Right lobe of liver (tissue), 6 donors: ENCODE data around the gene APBA3. TPM values are rescaled to one million over a fixed set of nuclear protein-coding genes. Genes with fewer than 3 reads are reported as not detected.

Source experiments
- ATAC-seq, 4 donors: fragments of 200-7000 bp; cut with Tn5 transposase; one replicate each; pipeline ENCODE4 v1.9.1; 2020; ENCODE audit warnings: mild to moderate bottlenecking in 4 of 4, moderate library complexity in 4 of 4
- DNase-seq, 3 donors: peaks; one replicate each; pipeline ENCODE4 v3.0.0-alpha.2; 2020
- H3K27ac ChIP-seq, 3 donors: fragments of 200-600 bp; one replicate each; pipeline ENCODE4 v1.8.0; 2022
- H3K27me3 ChIP-seq, 2 donors: fragments of 200-600 bp; one replicate each; pipeline ENCODE4 v1.8.0; 2022
- H3K36me3 ChIP-seq, 4 donors: fragments of 200-600 bp; sonication (generic) in 1 of 4; one replicate each; pipeline versions ENCODE4 v1.5.1 to v1.8.0; 2017 to 2022; ENCODE audit warnings: control low read depth in 1 of 4
- H3K4me1 ChIP-seq, 4 donors: fragments of 200-600 bp; sonication (generic) in 1 of 4; one replicate each; pipeline versions ENCODE4 v1.5.1 to v1.8.0; 2017 to 2022; ENCODE audit warnings: control low read depth in 1 of 4
- H3K4me3 ChIP-seq, 3 donors: fragments of 200-600 bp; one replicate each; pipeline ENCODE4 v1.8.0; 2022
- H3K9me3 ChIP-seq, 4 donors: fragments of 200-600 bp; sonication (generic) in 1 of 4; one replicate each; pipeline versions ENCODE4 v1.5.1 to v1.8.0; 2017 to 2022; ENCODE audit warnings: control low read depth in 1 of 4
- POLR2A ChIP-seq: fragments of 450-650 bp; IDR thresholded peaks from one replicate; pipeline ENCODE4 v1.6.1; 2017; ENCODE audit warnings: antibody characterized with exemption, mild to moderate bottlenecking
- WGBS: methylation state at CpG from one replicate; pipeline ENCODE4 v1.1.6; 2018; ENCODE audit warnings: low coverage, low lambda C conversion rate; ENCODE audit not compliant: insufficient coverage; ENCODE audit errors: missing lambda C conversion rate; 5-methylcytosine and 5-hydroxymethylcytosine counted together
- intact Hi-C, 2 donors: fragments of 100-400 bp; cut with DNase I; formaldehyde crosslinking; loops; one replicate each; pipeline versions ENCODE4 v1.11.2 to v1.14.1; 2022
- total RNA-seq, 6 experiments: library from RNA; depleted of rRNA in 2 of 6; stranded (reverse); fragments of >200 nt in 2 of 6; fragmentation: NEBNext Ultra II Directional in 3 of 6; extraction: Animal tissue kit (Norgen Biotek cat#: 25700) in 3 of 6; gene quantifications; one replicate each; pipeline versions ENCODE4 v1.1.0 to v1.2.4, GENCODE V29; 2016 to 2023
- TF ChIP-seq, protein P1 (sequence below), 4 donors: fragments of 200-600 bp in 3 of 4; fragments of 450-650 bp in 1 of 4; IDR thresholded peaks; one replicate each; pipeline versions ENCODE4 v1.5.1 to v1.8.0; 2016 to 2022; ENCODE audit warnings: antibody characterized with exemption in 4 of 4, mild to moderate bottlenecking in 2 of 4
- donor health status: DM: no; HTN: yes; CAD: no.
- donor health status: DM: no; HTN: no; CAD: no.
- donor health status: DM: no; HTN: no; CAD: no.
- donor health status: DM: no; HTN: yes; CAD: no.
- donor health status: DM: no; HTN: yes; CAD: no.

Gene APBA3
- total RNA-seq, 6 experiments from 2014 or later: 10.1 to 24.1 (median 12.6) TPM

DNA sequence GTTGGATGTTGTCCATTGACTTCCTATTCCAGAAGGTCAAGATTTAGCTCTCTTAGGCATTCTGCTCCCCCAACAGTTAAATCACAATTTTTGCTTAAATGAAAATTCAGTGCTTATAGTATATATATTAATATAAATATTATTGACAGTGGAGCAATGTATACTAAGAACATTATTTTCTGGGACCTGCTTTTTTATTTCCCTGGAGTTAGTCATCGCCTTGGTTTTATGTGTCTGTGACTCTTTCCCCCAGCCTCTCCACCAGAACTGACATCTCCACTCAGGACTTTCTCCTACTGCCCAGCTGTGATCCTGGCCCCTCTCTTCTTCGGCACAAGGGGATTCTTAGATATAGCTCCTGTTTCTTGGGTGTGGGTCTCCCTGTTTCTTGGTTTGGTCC, 34.9 kb upstream of the APBA3 start:
- Histone ChIP-seq H3K9me3 (no peaks in the 10 kb centered on the region), H3K4me1 (no peaks in the 10 kb centered on the region), H3K27me3 (no peaks in the 10 kb centered on the region), H3K27ac (no peak overlapping the region), H3K4me3 (no peak overlapping the region), H3K36me3 (no peaks in the 10 kb centered on the region)
- intact Hi-C loops: no loop called here
- no peak for ATAC-seq
- no peak for DNase-seq
- WGBS: 73% methylated on average over 1 of the region's 2 CpGs
- TF ChIP-seq, protein P1, sequence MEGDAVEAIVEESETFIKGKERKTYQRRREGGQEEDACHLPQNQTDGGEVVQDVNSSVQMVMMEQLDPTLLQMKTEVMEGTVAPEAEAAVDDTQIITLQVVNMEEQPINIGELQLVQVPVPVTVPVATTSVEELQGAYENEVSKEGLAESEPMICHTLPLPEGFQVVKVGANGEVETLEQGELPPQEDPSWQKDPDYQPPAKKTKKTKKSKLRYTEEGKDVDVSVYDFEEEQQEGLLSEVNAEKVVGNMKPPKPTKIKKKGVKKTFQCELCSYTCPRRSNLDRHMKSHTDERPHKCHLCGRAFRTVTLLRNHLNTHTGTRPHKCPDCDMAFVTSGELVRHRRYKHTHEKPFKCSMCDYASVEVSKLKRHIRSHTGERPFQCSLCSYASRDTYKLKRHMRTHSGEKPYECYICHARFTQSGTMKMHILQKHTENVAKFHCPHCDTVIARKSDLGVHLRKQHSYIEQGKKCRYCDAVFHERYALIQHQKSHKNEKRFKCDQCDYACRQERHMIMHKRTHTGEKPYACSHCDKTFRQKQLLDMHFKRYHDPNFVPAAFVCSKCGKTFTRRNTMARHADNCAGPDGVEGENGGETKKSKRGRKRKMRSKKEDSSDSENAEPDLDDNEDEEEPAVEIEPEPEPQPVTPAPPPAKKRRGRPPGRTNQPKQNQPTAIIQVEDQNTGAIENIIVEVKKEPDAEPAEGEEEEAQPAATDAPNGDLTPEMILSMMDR (IDR thresholded peaks at IDR 0.05): no peak
- no peak for TF ChIP-seq POLR2A

DNA sequence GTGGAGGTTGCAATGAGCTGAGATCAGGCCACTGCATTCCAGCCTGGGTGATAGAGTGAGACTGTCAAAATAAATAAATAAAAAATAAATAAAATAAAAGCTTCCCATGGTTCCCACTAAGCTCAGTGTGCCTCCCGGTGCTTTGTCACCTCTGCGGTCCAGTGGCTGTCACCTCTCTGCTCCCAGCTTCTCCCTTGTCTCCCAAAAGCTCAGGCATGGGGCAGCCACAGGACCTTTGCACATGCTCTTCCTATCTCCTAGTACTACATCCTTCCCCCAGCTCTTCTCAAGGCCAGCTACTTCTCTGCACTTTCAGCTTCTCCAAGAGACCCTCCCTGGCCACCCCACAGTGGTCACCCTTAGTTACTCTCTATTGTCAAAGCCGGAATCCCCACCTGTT, 32.3 kb upstream of the APBA3 start:
- Histone ChIP-seq H3K9me3 (no peaks in the 10 kb centered on the region), H3K27me3 (no peaks in the 10 kb centered on the region), H3K36me3 (no peaks in the 10 kb centered on the region), H3K4me3 (no peak overlapping the region), H3K27ac (no peak overlapping the region), H3K4me1 (no peaks in the 10 kb centered on the region)
- DNase-seq: no peak
- no peak for TF ChIP-seq POLR2A
- TF ChIP-seq, protein P1 (IDR thresholded peaks at IDR 0.05): no peak
- no peak for ATAC-seq
- intact Hi-C loops: no loop called here
- WGBS: 85% methylated on average over 3 of the region's 3 CpGs

DNA sequence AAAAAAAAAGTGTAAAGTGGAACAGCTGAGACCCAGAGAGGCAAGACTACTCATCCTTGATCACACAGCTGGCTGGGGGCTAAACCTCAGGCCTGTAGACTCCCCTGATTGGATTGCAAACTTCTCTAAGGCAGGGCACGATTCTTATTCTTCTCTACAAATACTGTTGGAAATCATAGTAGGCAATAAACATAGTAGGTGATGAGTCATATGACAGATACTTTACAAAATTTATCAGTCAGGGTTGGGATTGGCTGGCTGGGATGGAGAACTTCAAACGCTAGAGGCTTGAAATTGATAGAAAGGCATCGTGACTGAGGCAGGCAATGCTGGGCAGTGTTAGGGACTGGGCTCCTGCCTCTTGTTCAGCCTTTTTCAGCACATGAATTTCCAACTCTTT, 30.6 kb upstream of the APBA3 start:
- ATAC-seq: no peak
- intact Hi-C loops: no loop called here
- no peak for DNase-seq
- Histone ChIP-seq H3K27ac (no peak overlapping the region), H3K27me3 (no peaks in the 10 kb centered on the region), H3K36me3 (no peaks in the 10 kb centered on the region), H3K4me3 (no peak overlapping the region), H3K4me1 (no peaks in the 10 kb centered on the region), H3K9me3 (no peaks in the 10 kb centered on the region)
- 66% methylated on average over 3 of the region's 3 CpGs for WGBS
- no peak for TF ChIP-seq POLR2A
- TF ChIP-seq, protein P1 (IDR thresholded peaks at IDR 0.05): no peak

DNA sequence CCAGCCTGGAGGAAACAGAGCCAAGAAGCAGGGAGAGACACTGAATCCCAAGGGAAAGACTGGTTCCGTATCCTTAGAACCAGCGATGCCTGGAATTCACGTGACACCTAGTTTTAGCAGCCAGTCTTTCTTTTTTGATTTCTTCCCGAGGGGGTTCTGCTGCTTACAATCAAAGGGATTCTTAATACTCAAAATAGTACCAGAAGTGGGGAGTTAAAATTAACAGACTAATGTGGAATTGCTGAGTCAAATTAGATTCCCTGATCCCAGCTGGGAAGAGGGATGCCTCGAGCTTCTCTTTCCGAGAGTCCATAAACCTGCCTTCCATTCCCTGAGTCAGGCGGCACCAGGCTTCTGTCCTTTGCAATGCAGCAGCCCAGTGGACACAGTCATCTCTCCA, 29.4 kb upstream of the APBA3 start:
- Histone ChIP-seq H3K36me3 (no peaks in the 10 kb centered on the region), H3K27me3 (no peaks in the 10 kb centered on the region), H3K4me1 (no peaks in the 10 kb centered on the region), H3K4me3 (no peak overlapping the region), H3K9me3 (no peaks in the 10 kb centered on the region), H3K27ac (no peak overlapping the region)
- ATAC-seq (no peak), DNase-seq (no peak)
- TF ChIP-seq, protein P1 (IDR thresholded peaks at IDR 0.05): no peak
- TF ChIP-seq POLR2A: no peak
- intact Hi-C loops: no loop called here
- 70% methylated on average over 7 of the region's 7 CpGs for WGBS

DNA sequence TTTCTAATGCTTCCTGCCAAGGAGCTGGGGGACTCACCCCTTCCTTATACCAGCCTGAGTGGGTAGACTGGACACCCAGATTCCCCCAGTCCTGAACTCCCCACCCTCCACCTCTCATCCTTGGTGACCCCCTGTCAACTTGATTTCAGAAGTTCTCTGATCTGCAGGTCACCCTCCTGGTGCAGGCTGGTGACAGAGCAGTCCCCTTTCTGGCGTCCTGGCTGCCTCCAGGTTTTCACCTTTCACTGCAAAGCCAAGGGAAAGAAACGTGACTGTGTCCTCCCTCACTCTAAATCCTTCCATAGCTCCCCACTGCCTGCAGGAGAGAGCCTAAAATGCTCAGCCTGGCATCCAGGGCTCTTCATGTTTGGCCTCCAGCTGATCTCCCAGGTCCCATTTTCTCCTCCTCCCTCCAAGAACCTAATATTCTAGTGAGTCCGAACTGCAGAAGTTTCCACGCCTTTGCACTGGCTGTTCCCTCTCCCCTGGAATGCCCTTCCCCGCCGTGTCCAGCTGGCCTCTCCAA, 28.8 kb upstream of the APBA3 start:
- ATAC-seq (no peak), DNase-seq (no peak)
- 58% methylated on average over 6 of the region's 6 CpGs for WGBS
- intact Hi-C loops: no loop called here
- Histone ChIP-seq H3K4me3 (no peak overlapping the region), H3K27me3 (no peaks in the 10 kb centered on the region), H3K4me1 (no peaks in the 10 kb centered on the region), H3K36me3 (no peaks in the 10 kb centered on the region), H3K9me3 (no peaks in the 10 kb centered on the region), H3K27ac (no peak overlapping the region)
- no peak for TF ChIP-seq POLR2A
- TF ChIP-seq, protein P1 (IDR thresholded peaks at IDR 0.05): no peak
